CD4-positive, alpha-beta T cell (primary cell): ENCODE measurements around the gene ING3. TPM values are rescaled to one million over a fixed set of nuclear protein-coding genes. Genes with fewer than 3 reads are reported as not detected.

Experiments
- ATAC-seq: fragments of 200-7000 bp; cut with Tn5 transposase; one replicate; pipeline ENCODE4 v1.10.0; 2022; ENCODE audit warnings: mild to moderate bottlenecking; ENCODE audit not compliant: poor library complexity
- CTCF ChIA-PET: fragments of 350-600 bp; sonication (Branson Sonifier 250); formaldehyde crosslinking; loops from one replicate; lab custom pipeline; 2021; ENCODE audit warnings: antibody characterized with exemption, inconsistent platforms; lab: Charles Lee
- POLR2A ChIA-PET: fragments of 350-600 bp; sonication (Branson Sonifier 250); formaldehyde crosslinking; loops from one replicate; lab custom pipeline; 2021; ENCODE audit warnings: antibody characterized with exemption, inconsistent platforms; lab: Charles Lee
- DNase-seq, 14 experiments: peaks; one replicate each; pipeline ENCODE4 v3.0.0-alpha.2; 2013 to 2020; ENCODE audit warnings: mixed read lengths in 2 of 14
- H3K27ac ChIP-seq, 2 donors: one replicate each; pipeline versions ENCODE4 v1.5.1 to v1.7.0; 2013; ENCODE audit warnings: low read length in 2 of 2, low read depth in 1 of 2, mild to moderate bottlenecking in 1 of 2
- H3K27me3 ChIP-seq, 2 experiments: 1 replicate in 1 of 2; 2 replicates in 1 of 2; pipeline versions ENCODE4 v1.6.1 to v1.7.0; 2013; ENCODE audit warnings: low read length in 2 of 2, control low read depth in 1 of 2, mild to moderate bottlenecking in 1 of 2, moderate library complexity in 1 of 2; ENCODE audit not compliant: insufficient read depth in 2 of 2, control insufficient read depth in 1 of 2
- H3K36me3 ChIP-seq: one replicate; pipeline ENCODE4 v1.6.1; 2013; ENCODE audit warnings: low read length, control low read depth; ENCODE audit not compliant: insufficient read depth
- H3K4me1 ChIP-seq: one replicate; pipeline ENCODE4 v1.6.1; 2013; ENCODE audit warnings: low read length, control low read depth; ENCODE audit not compliant: insufficient read depth
- H3K4me3 ChIP-seq: one replicate; pipeline ENCODE4 v1.5.1; 2013; ENCODE audit warnings: mild to moderate bottlenecking, low read length, moderate library complexity
- H3K9me3 ChIP-seq, 2 experiments: 1 replicate in 1 of 2; 2 replicates in 1 of 2; pipeline versions ENCODE4 v1.6.1 to v1.7.0; 2013; ENCODE audit warnings: low read length in 2 of 2, mild to moderate bottlenecking in 2 of 2, control low read depth in 1 of 2, moderate library complexity in 1 of 2; ENCODE audit not compliant: control insufficient read depth in 1 of 2, insufficient read depth in 1 of 2
- H3K27ac Mint-ChIP-seq: one replicate; pipeline ENCODE4 v1.8.0; 2020; ENCODE audit warnings: mixed read lengths
- H3K27me3 Mint-ChIP-seq: one replicate; pipeline ENCODE4 v1.8.0; 2021; ENCODE audit warnings: mixed read lengths
- H3K36me3 Mint-ChIP-seq: one replicate; pipeline ENCODE4 v1.8.0; 2021; ENCODE audit warnings: low read depth, mixed read lengths
- H3K4me1 Mint-ChIP-seq: one replicate; pipeline ENCODE4 v1.8.0; 2021; ENCODE audit warnings: low read depth, mixed read lengths
- H3K4me3 Mint-ChIP-seq: one replicate; pipeline ENCODE4 v1.8.0; 2020; ENCODE audit warnings: mild to moderate bottlenecking, mixed read lengths
- H3K9me3 Mint-ChIP-seq: one replicate; pipeline ENCODE4 v1.8.0; 2020; ENCODE audit warnings: mixed read lengths
- intact Hi-C, 2 experiments: fragments of 100-400 bp; cut with DNase I in 1 of 2; cut with micrococcal nuclease in 1 of 2; formaldehyde crosslinking; loops; one replicate each; pipeline versions ENCODE4 v1.15.1 to v1.9.0; 2023 to 2025; cut with DNase I, micrococcal nuclease
- total RNA-seq, 174 experiments: library from RNA in 2 of 174; stranded (reverse) in 2 of 174; gene quantifications; one replicate each; pipeline ENCODE4 v1.2.3 and lab custom pipeline; 2021 to 2026
- TF ChIP-seq, protein P1 (sequence below): fragments of 200-600 bp; IDR thresholded peaks from one replicate; pipeline ENCODE4 v1.8.0; 2022; ENCODE audit warnings: antibody characterized with exemption, mild to moderate bottlenecking

The ING3 gene
- total RNA-seq, 2 experiments from 2014 or later, result 37.9 to 39.3 TPM

- ChIA-PET CTCF (interaction anchor here (1.3 to 2.9 kb wide), 7 partner anchors 11 to 119 kb away, joined by 3 to 14 read pairs (median 5); no protein-coding TSS in a partner anchor), POLR2A (interaction anchor here (0.5 to 2.5 kb wide), 5 partner anchors 8 to 93 kb away, joined by 3 to 9 read pairs (median 4); partner anchors contain the start of gene ING3)
- H3K36me3 Mint-ChIP-seq, result no peaks in the 10 kb centered on the region
- no peaks in the 10 kb centered on the region for H3K9me3 Mint-ChIP-seq
- DNase-seq, result peak in 6 of 14 experiments; percentile 3 to 62 (median 40)
- H3K4me3 Mint-ChIP-seq, result peak within 1 kb of the TSS; percentile 73
- Histone ChIP-seq H3K27ac (no peak within 1 kb of the TSS), H3K4me1 (peaks cover 20% of the 10 kb centered on the region), H3K36me3 (no peaks in the 10 kb centered on the region), H3K4me3 (peak within 1 kb of the TSS; percentile 10), H3K9me3 (no peaks in the 10 kb centered on the region), H3K27me3 (peaks cover 25 to 55% of the 10 kb centered on the region in 2 experiments)
- H3K4me1 Mint-ChIP-seq, result peaks cover 26% of the 10 kb centered on the region
- intact Hi-C loops, result loop anchor here in 1 of 2 experiments (5.0 to 10.0 kb wide), 2 partner anchors 406 to 559 kb away; partner anchors contain the start of gene FAM3C
- peaks cover 75% of the 10 kb centered on the region for H3K27me3 Mint-ChIP-seq
- no peak within 1 kb of the TSS for H3K27ac Mint-ChIP-seq
- no peak for ATAC-seq
- TF ChIP-seq, protein P1, sequence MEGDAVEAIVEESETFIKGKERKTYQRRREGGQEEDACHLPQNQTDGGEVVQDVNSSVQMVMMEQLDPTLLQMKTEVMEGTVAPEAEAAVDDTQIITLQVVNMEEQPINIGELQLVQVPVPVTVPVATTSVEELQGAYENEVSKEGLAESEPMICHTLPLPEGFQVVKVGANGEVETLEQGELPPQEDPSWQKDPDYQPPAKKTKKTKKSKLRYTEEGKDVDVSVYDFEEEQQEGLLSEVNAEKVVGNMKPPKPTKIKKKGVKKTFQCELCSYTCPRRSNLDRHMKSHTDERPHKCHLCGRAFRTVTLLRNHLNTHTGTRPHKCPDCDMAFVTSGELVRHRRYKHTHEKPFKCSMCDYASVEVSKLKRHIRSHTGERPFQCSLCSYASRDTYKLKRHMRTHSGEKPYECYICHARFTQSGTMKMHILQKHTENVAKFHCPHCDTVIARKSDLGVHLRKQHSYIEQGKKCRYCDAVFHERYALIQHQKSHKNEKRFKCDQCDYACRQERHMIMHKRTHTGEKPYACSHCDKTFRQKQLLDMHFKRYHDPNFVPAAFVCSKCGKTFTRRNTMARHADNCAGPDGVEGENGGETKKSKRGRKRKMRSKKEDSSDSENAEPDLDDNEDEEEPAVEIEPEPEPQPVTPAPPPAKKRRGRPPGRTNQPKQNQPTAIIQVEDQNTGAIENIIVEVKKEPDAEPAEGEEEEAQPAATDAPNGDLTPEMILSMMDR, result no peak
Observed at GRCh38 chr7:120988591-120989256, 38.1 kb downstream of the ING3 start, which contains the start of gene CPED1. Gene CPED1 (plus strand): TSS chr7:120988711. CDS start chr7:120989622, 911 bp downstream.

- POLR2A ChIA-PET, result interaction anchor here (0.7 to 0.9 kb wide), 3 partner anchors 10 to 39 kb away, joined by 3 to 4 read pairs (median 3); partner anchors contain the start of gene ING3
- Mint-ChIP-seq H3K4me1 (peaks cover 28% of the 10 kb centered on the region), H3K27me3 (peaks cover 70% of the 10 kb centered on the region), H3K27ac (no peak overlapping the region), H3K4me3 (no peak overlapping the region), H3K9me3 (no peaks in the 10 kb centered on the region), H3K36me3 (no peaks in the 10 kb centered on the region)
- H3K9me3 ChIP-seq, result no peaks in the 10 kb centered on the region
- ATAC-seq (no peak), DNase-seq (no peak)
- no peaks in the 10 kb centered on the region for H3K36me3 ChIP-seq
- no peak overlapping the region for H3K4me3 ChIP-seq
- TF ChIP-seq, protein P1, result no peak
- CTCF ChIA-PET, result interaction anchor here (1.6 to 2.9 kb wide), 2 partner anchors 10 to 87 kb away, joined by 5 to 8 read pairs; no protein-coding TSS in a partner anchor
- peaks cover 25 to 57% of the 10 kb centered on the region in 2 experiments for H3K27me3 ChIP-seq
- H3K27ac ChIP-seq, result no peak overlapping the region
- H3K4me1 ChIP-seq, result peaks cover 20% of the 10 kb centered on the region
- intact Hi-C loops, result loop anchor here in 1 of 2 experiments (5.0 to 10.0 kb wide), 2 partner anchors 405 to 558 kb away; partner anchors contain the start of gene FAM3C
Observed at GRCh38 chr7:120989257-120990220, 39.0 kb downstream of the ING3 start.
